ENCODE measurements around the gene RBMS1. TPM values are rescaled to one million over a fixed set of nuclear protein-coding genes. Genes with fewer than 3 reads are reported as not detected.

Gene RBMS1
- total and polyA plus RNA-seq, 2 of the 4 experiments (the other 2 are of a cell fraction), result 43.5 to 64.9 TPM

DNA sequence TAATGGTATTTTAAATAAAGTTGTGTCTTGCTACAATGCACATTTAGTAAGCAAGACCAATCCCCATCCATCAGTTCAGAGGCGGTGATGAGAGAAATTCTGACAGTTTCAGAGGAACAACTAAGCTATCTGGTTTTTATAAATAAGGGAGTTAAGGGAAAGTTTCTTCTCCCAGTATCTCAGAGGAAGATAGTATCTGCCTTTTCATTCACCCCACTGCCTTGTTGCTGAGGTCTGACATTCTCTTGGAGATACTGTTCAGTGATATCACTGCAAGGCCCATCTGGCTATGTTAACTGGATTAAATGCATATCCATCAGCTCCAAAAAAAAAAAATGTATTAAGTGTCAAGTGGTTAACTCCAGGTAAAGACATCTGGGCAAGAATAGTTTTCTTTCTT, 47.9 kb downstream of the RBMS1 start:
- no peak overlapping the region for H2BK120ac ChIP-seq (ENCODE audit: low read depth, low read length)
- H2AK5ac ChIP-seq (ENCODE audit: low read depth, low read length), result no peak overlapping the region
- no peak overlapping the region for H2BK15ac ChIP-seq (ENCODE audit: low read depth, low read length)
- no peaks in the 10 kb centered on the region; the same call in none of the 2 replicates for H3K4me1 ChIP-seq (ENCODE audit: control insufficient read depth, insufficient read depth, low read length)
- in situ Hi-C loops (cut with MboI; ENCODE audit: low sequenced_read_pairs), result no loop called here
- no peak for ATAC-seq (ENCODE audit: low read depth)
- POLR2A ChIA-PET (ENCODE audit: unreplicated experiment), result no interaction called here
- H2AFZ ChIP-seq (replicated peaks; ENCODE audit: low read length, poor library complexity), result no peak overlapping the region
- H3K36me3 ChIP-seq (ENCODE audit: control insufficient read depth, insufficient read depth, low read length), result peaks cover 8% of the 10 kb centered on the region
- H3K23ac ChIP-seq (ENCODE audit: low read depth, low read length), result no peak overlapping the region
- H3K56ac ChIP-seq (ENCODE audit: extremely low read depth, insufficient read depth, low read length), result no peak overlapping the region
- dilution Hi-C loops (cut with HindIII; ENCODE audit: low sequenced_read_pairs, unreplicated experiment), result no loop called here
- no peak overlapping the region for H3K4me3 ChIP-seq (ENCODE audit: insufficient read depth, low read depth, low read length)
- CTCF ChIA-PET, result no interaction called here
- H2AK9ac ChIP-seq (replicated peaks; ENCODE audit: low read depth, low read length, poor library complexity), result no peak overlapping the region
- no peak overlapping the region for H3K4me2 ChIP-seq (ENCODE audit: low read depth, low read length)
- TF ChIP-seq RCOR1 (IDR thresholded peaks at IDR 0.05; ENCODE audit: insufficient replicate concordance, low read length) (no peak), CEBPB (IDR thresholded peaks at IDR 0.05; ENCODE audit: low read depth, low read length) (no peak), RFX5 (IDR thresholded peaks at IDR 0.05; ENCODE audit: low read depth, low read length) (no peak), MAFK (IDR thresholded peaks at IDR 0.05; ENCODE audit: low read depth, low read length) (no peak), MXI1 (IDR thresholded peaks at IDR 0.05; ENCODE audit: borderline replicate concordance, low read depth, low read length) (no peak), CHD1 (IDR thresholded peaks at IDR 0.05; ENCODE audit: low read depth, low read length) (no peak), BHLHE40 (IDR thresholded peaks at IDR 0.05; ENCODE audit: low read depth, low read length) (no peak)
- H4K20me1 ChIP-seq (ENCODE audit: insufficient read depth, low read length), result peaks cover 25% of the 10 kb centered on the region
- H3K9me1 ChIP-seq (ENCODE audit: insufficient read depth, low read length), result peaks cover 13% of the 10 kb centered on the region; the same call in 1 of the 2 replicates
- peaks cover 37 to 58% of the 10 kb centered on the region in 2 experiments for H3K79me1 ChIP-seq (ENCODE audit: low read depth in 1 of 2, low read length in 2 of 2)
- no peak overlapping the region for H3K9ac ChIP-seq (ENCODE audit: low read depth, low read length)
- no peak overlapping the region for H4K5ac ChIP-seq (ENCODE audit: low read depth, low read length)
- no peak overlapping the region for H3K14ac ChIP-seq (replicated peaks; ENCODE audit: low read depth, low read length)
- intact Hi-C loops (cut with micrococcal nuclease), result no loop called here
- no peak overlapping the region for H4K91ac ChIP-seq (ENCODE audit: insufficient read depth, low read depth, low read length)
- H4K8ac ChIP-seq (ENCODE audit: low read depth in 2 of 2, low read length in 2 of 2), result no peak overlapping the region
- H3K27me3 ChIP-seq (ENCODE audit: control insufficient read depth, insufficient read depth, low read length), result no peaks in the 10 kb centered on the region
- no peak overlapping the region for H2BK20ac ChIP-seq (ENCODE audit: low read depth, low read length)
- no peak overlapping the region for H2BK5ac ChIP-seq (ENCODE audit: low read depth, low read length, poor library complexity, severe bottlenecking)
- DNase-seq, result no peak
- H3K9me3 ChIP-seq (ENCODE audit: control insufficient read depth, insufficient read depth, low read length), result no peaks in the 10 kb centered on the region
- no TSS peak for BruUV-seq (replicated peaks)
- no CpG with 5 or more reads among the region's 1 CpG for WGBS, 2 experiments (ENCODE audit: extremely low coverage in 2 of 2, insufficient read length in 1 of 2)
- no peak overlapping the region; the same call in 1 of the 2 replicates for H3K18ac ChIP-seq (ENCODE audit: low read depth, low read length)
- H3K27ac ChIP-seq (ENCODE audit: insufficient read depth, low read length), result no peak overlapping the region
- H3K4ac ChIP-seq (ENCODE audit: low read depth, low read length), result no peak overlapping the region

All from IMR-90 (cell line).